ENCODE data around the gene KIF26A. TPM values are rescaled to one million over a fixed set of nuclear protein-coding genes. Genes with fewer than 3 reads are reported as not detected.

Gene KIF26A
- total RNA-seq, 1 donor from 2014 or later, result 1.4 TPM

DNA sequence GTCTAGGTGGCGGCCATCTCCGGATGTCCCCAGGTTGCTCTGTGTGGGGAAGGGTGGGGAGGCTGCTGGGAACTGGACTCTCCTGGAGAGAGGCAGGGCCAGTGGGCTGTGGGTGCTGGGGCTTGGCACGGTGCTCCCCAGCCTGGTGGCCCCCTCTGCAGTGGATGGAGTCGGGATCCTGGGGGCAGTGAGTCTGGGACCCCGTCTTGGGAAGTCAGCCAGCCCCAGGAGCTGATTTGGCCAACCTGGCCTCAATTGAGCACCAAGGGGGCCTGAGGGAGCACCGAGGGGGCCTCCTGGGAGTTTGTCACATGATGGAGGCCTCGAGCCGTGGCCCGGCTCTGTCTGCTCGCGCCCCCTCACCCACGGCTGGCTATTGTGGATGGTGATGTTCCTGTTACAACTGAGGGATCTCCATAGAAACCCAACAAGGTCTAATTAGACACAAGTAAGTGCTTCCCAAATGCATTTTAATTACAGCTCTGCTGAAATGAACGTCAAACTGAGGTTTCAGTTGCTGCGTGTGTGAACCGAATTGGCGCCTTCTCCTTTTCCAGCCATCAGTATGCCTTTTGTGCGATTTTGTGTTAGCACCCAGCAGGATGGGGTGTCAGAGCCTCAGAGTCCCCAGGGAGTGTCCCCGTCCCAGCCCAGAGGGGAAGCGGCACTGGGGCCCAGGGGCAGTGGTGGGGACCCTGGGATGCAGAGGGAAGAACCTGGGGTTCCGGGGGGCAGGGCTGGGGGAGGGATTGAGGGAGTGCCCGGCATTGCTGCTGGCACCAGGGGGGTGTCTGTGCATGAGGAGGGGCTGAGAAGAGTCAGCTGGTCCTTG, 71.8 kb downstream of the KIF26A start:
- Mint-ChIP-seq H3K27me3 (ENCODE audit: low read depth, unreplicated experiment) (peaks cover 30% of the 10 kb centered on the region), H3K4me3 (ENCODE audit: unreplicated experiment) (no peak overlapping the region), H3K4me1 (ENCODE audit: low read depth, unreplicated experiment) (no peaks in the 10 kb centered on the region), H3K36me3 (ENCODE audit: low read depth, unreplicated experiment) (no peaks in the 10 kb centered on the region), H3K9me3 (ENCODE audit: unreplicated experiment) (peaks cover 2% of the 10 kb centered on the region), H3K27ac (ENCODE audit: unreplicated experiment) (no peak overlapping the region)
- Histone ChIP-seq H4K20me1 (ENCODE audit: insufficient read depth, low read length) (no peaks in the 10 kb centered on the region), H3K9me3 (ENCODE audit: insufficient read depth, low read depth, low read length) (no peaks in the 10 kb centered on the region), H2AFZ (ENCODE audit: low read depth, low read length) (no peak overlapping the region), H3K27ac (ENCODE audit: low read depth, low read length) (no peak overlapping the region), H3K36me3 (ENCODE audit: insufficient read depth, low read length) (no peaks in the 10 kb centered on the region), H3K79me2 (ENCODE audit: insufficient read depth, low read length) (no peaks in the 10 kb centered on the region), H3K4me1 (ENCODE audit: insufficient read depth, low read length) (no peaks in the 10 kb centered on the region), H3K9ac (ENCODE audit: low read length) (no peak overlapping the region), H3K4me2 (ENCODE audit: low read length) (no peak overlapping the region), H3K27me3 (ENCODE audit: insufficient read depth, low read length) (no peaks in the 10 kb centered on the region), H3K4me3 (ENCODE audit: insufficient read depth, low read depth, low read length) (no peak overlapping the region)
- no peak for TF ChIP-seq EZH2 (IDR thresholded peaks at IDR 0.05; ENCODE audit: insufficient read depth, low read length)
- TF ChIP-seq, protein P1, sequence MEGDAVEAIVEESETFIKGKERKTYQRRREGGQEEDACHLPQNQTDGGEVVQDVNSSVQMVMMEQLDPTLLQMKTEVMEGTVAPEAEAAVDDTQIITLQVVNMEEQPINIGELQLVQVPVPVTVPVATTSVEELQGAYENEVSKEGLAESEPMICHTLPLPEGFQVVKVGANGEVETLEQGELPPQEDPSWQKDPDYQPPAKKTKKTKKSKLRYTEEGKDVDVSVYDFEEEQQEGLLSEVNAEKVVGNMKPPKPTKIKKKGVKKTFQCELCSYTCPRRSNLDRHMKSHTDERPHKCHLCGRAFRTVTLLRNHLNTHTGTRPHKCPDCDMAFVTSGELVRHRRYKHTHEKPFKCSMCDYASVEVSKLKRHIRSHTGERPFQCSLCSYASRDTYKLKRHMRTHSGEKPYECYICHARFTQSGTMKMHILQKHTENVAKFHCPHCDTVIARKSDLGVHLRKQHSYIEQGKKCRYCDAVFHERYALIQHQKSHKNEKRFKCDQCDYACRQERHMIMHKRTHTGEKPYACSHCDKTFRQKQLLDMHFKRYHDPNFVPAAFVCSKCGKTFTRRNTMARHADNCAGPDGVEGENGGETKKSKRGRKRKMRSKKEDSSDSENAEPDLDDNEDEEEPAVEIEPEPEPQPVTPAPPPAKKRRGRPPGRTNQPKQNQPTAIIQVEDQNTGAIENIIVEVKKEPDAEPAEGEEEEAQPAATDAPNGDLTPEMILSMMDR (IDR thresholded peaks at IDR 0.05; ENCODE audit: insufficient read depth, low read depth, low read length), result no peak
- FAIRE-seq (no peak), DNase-seq (ENCODE audit: low read depth) (no peak)

DNA sequence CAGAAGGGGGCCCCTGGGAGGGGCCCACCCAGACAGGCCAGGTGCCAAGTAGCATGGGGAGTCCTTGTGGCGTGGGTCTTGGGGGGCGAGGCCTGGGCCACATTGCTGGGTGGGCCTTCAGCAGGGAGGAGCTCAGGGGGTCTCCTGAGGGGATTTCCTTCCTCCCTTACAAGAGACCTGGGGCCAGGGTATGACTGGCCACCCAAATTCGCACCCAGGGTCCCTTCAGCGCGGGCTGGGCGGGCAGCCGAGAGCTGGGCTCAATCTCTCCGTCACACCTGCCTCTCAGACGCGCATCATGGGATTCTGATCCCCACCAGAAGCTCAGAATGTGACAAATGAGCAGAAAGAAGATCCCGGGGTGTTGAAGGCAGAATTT, 72.4 kb downstream of the KIF26A start:
- TF ChIP-seq EZH2 (IDR thresholded peaks at IDR 0.05; ENCODE audit: insufficient read depth, low read length), result no peak
- TF ChIP-seq, protein P1 (IDR thresholded peaks at IDR 0.05; ENCODE audit: insufficient read depth, low read depth, low read length), result no peak
- H3K27me3 ChIP-seq (ENCODE audit: insufficient read depth, low read length), result no peaks in the 10 kb centered on the region
- peaks cover 2% of the 10 kb centered on the region for H3K9me3 Mint-ChIP-seq (ENCODE audit: unreplicated experiment)
- H3K4me3 Mint-ChIP-seq (ENCODE audit: unreplicated experiment), result no peak overlapping the region
- H3K4me3 ChIP-seq (ENCODE audit: insufficient read depth, low read depth, low read length), result no peak overlapping the region
- no peaks in the 10 kb centered on the region for H3K9me3 ChIP-seq (ENCODE audit: insufficient read depth, low read depth, low read length)
- no peak overlapping the region for H3K27ac Mint-ChIP-seq (ENCODE audit: unreplicated experiment)
- H3K4me1 ChIP-seq (ENCODE audit: insufficient read depth, low read length), result no peaks in the 10 kb centered on the region
- no peak overlapping the region for H3K27ac ChIP-seq (ENCODE audit: low read depth, low read length)
- H3K79me2 ChIP-seq (ENCODE audit: insufficient read depth, low read length), result no peaks in the 10 kb centered on the region
- no peaks in the 10 kb centered on the region for H3K36me3 Mint-ChIP-seq (ENCODE audit: low read depth, unreplicated experiment)
- no peak overlapping the region for H2AFZ ChIP-seq (ENCODE audit: low read depth, low read length)
- FAIRE-seq (no peak), DNase-seq (ENCODE audit: low read depth) (no peak)
- H3K4me1 Mint-ChIP-seq (ENCODE audit: low read depth, unreplicated experiment), result no peaks in the 10 kb centered on the region
- H3K9ac ChIP-seq (ENCODE audit: low read length), result no peak overlapping the region
- peaks cover 27% of the 10 kb centered on the region for H3K27me3 Mint-ChIP-seq (ENCODE audit: low read depth, unreplicated experiment)
- no peaks in the 10 kb centered on the region for H4K20me1 ChIP-seq (ENCODE audit: insufficient read depth, low read length)
- H3K4me2 ChIP-seq (ENCODE audit: low read length), result no peak overlapping the region
- no peaks in the 10 kb centered on the region for H3K36me3 ChIP-seq (ENCODE audit: insufficient read depth, low read length)

DNA sequence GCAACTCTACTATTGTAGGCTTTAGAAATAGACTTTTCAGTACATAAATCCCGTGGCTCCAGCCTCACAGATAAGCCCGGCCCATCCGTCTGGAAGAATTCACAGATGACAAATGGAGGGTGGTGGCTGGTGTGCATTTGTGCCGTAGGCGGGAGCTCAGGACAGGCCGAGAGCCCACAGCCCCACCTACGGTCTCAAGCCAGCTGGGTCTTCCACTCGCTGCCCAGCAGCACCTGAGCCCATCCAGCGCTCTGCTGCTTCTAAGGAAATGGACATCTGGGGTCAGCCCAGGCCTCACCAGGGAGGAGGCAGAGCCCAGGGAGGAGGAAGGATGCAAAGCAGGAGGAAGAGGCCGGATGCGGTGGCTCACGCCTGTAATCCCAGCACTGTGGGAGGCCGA, 72.8 kb downstream of the KIF26A start:
- DNase-seq (ENCODE audit: low read depth), result no peak
- no peak overlapping the region for H3K4me3 Mint-ChIP-seq (ENCODE audit: unreplicated experiment)
- no peaks in the 10 kb centered on the region for H3K36me3 ChIP-seq (ENCODE audit: insufficient read depth, low read length)
- no peak overlapping the region for H2AFZ ChIP-seq (ENCODE audit: low read depth, low read length)
- no peak overlapping the region for H3K9ac ChIP-seq (ENCODE audit: low read length)
- no peaks in the 10 kb centered on the region for H3K9me3 ChIP-seq (ENCODE audit: insufficient read depth, low read depth, low read length)
- peaks cover 2% of the 10 kb centered on the region for H3K9me3 Mint-ChIP-seq (ENCODE audit: unreplicated experiment)
- no peak overlapping the region for H3K4me3 ChIP-seq (ENCODE audit: insufficient read depth, low read depth, low read length)
- peaks cover 29% of the 10 kb centered on the region for H3K27me3 Mint-ChIP-seq (ENCODE audit: low read depth, unreplicated experiment)
- no peaks in the 10 kb centered on the region for H3K4me1 Mint-ChIP-seq (ENCODE audit: low read depth, unreplicated experiment)
- no peak overlapping the region for H3K27ac Mint-ChIP-seq (ENCODE audit: unreplicated experiment)
- H3K79me2 ChIP-seq (ENCODE audit: insufficient read depth, low read length), result no peaks in the 10 kb centered on the region
- no peaks in the 10 kb centered on the region for H3K4me1 ChIP-seq (ENCODE audit: insufficient read depth, low read length)
- no peaks in the 10 kb centered on the region for H3K36me3 Mint-ChIP-seq (ENCODE audit: low read depth, unreplicated experiment)
- FAIRE-seq, result no peak
- H3K27ac ChIP-seq (ENCODE audit: low read depth, low read length), result no peak overlapping the region
- no peak overlapping the region for H3K4me2 ChIP-seq (ENCODE audit: low read length)
- no peaks in the 10 kb centered on the region for H4K20me1 ChIP-seq (ENCODE audit: insufficient read depth, low read length)
- no peaks in the 10 kb centered on the region for H3K27me3 ChIP-seq (ENCODE audit: insufficient read depth, low read length)
- TF ChIP-seq, protein P1 (IDR thresholded peaks at IDR 0.05; ENCODE audit: insufficient read depth, low read depth, low read length), result no peak
- no peak for TF ChIP-seq EZH2 (IDR thresholded peaks at IDR 0.05; ENCODE audit: insufficient read depth, low read length)

Measured in astrocyte (in vitro differentiated cells and primary cell).